Measurements from ENCODE around the gene MEF2C. TPM values are rescaled to one million over a fixed set of nuclear protein-coding genes. Genes with fewer than 3 reads are reported as not detected.

MEF2C gene
- total and polyA plus RNA-seq, 2 experiments from 2014 or later, result 0.97 to 1.6 TPM

- Histone ChIP-seq H4K20me1 (replicated peaks; ENCODE audit: insufficient read depth) (no peaks in the 10 kb centered on the region), H3K36me3 (ENCODE audit: insufficient read depth) (no peaks in the 10 kb centered on the region), H3K27ac (ENCODE audit: low read depth) (no peak overlapping the region), H3K4me3 (no peak overlapping the region), H3K79me2 (replicated peaks; ENCODE audit: insufficient read depth) (no peaks in the 10 kb centered on the region), H3K4me2 (no peak overlapping the region), H3F3A (replicated peaks; ENCODE audit: low read depth) (no peaks in the 10 kb centered on the region), H2AFZ (no peak overlapping the region), H3K4me1 (ENCODE audit: insufficient read depth) (no peaks in the 10 kb centered on the region), H3K27me3 (ENCODE audit: insufficient read depth) (no peaks in the 10 kb centered on the region), H3K9me2 (ENCODE audit: insufficient read depth) (no peaks in the 10 kb centered on the region)
- no peak overlapping the region for H3K4me3 Mint-ChIP-seq
- no peaks in the 10 kb centered on the region for H3K27me3 Mint-ChIP-seq (ENCODE audit: insufficient read depth, low read depth, poor library complexity)
- H3K9me3 Mint-ChIP-seq, result no peaks in the 10 kb centered on the region
- TF ChIP-seq STAT1 (IDR thresholded peaks at IDR 0.05; ENCODE audit: unreplicated experiment) (no peak), EZH2 (IDR thresholded peaks at IDR 0.05; ENCODE audit: low read depth, unreplicated experiment) (no peak), ETS1 (IDR thresholded peaks at IDR 0.05) (no peak), ZNF331 (CRISPR knock-in tag; IDR thresholded peaks at IDR 0.05; ENCODE audit: low read depth) (no peak), JUNB (IDR thresholded peaks at IDR 0.05; ENCODE audit: unreplicated experiment) (no peak)
- TF ChIP-seq, protein P1, sequence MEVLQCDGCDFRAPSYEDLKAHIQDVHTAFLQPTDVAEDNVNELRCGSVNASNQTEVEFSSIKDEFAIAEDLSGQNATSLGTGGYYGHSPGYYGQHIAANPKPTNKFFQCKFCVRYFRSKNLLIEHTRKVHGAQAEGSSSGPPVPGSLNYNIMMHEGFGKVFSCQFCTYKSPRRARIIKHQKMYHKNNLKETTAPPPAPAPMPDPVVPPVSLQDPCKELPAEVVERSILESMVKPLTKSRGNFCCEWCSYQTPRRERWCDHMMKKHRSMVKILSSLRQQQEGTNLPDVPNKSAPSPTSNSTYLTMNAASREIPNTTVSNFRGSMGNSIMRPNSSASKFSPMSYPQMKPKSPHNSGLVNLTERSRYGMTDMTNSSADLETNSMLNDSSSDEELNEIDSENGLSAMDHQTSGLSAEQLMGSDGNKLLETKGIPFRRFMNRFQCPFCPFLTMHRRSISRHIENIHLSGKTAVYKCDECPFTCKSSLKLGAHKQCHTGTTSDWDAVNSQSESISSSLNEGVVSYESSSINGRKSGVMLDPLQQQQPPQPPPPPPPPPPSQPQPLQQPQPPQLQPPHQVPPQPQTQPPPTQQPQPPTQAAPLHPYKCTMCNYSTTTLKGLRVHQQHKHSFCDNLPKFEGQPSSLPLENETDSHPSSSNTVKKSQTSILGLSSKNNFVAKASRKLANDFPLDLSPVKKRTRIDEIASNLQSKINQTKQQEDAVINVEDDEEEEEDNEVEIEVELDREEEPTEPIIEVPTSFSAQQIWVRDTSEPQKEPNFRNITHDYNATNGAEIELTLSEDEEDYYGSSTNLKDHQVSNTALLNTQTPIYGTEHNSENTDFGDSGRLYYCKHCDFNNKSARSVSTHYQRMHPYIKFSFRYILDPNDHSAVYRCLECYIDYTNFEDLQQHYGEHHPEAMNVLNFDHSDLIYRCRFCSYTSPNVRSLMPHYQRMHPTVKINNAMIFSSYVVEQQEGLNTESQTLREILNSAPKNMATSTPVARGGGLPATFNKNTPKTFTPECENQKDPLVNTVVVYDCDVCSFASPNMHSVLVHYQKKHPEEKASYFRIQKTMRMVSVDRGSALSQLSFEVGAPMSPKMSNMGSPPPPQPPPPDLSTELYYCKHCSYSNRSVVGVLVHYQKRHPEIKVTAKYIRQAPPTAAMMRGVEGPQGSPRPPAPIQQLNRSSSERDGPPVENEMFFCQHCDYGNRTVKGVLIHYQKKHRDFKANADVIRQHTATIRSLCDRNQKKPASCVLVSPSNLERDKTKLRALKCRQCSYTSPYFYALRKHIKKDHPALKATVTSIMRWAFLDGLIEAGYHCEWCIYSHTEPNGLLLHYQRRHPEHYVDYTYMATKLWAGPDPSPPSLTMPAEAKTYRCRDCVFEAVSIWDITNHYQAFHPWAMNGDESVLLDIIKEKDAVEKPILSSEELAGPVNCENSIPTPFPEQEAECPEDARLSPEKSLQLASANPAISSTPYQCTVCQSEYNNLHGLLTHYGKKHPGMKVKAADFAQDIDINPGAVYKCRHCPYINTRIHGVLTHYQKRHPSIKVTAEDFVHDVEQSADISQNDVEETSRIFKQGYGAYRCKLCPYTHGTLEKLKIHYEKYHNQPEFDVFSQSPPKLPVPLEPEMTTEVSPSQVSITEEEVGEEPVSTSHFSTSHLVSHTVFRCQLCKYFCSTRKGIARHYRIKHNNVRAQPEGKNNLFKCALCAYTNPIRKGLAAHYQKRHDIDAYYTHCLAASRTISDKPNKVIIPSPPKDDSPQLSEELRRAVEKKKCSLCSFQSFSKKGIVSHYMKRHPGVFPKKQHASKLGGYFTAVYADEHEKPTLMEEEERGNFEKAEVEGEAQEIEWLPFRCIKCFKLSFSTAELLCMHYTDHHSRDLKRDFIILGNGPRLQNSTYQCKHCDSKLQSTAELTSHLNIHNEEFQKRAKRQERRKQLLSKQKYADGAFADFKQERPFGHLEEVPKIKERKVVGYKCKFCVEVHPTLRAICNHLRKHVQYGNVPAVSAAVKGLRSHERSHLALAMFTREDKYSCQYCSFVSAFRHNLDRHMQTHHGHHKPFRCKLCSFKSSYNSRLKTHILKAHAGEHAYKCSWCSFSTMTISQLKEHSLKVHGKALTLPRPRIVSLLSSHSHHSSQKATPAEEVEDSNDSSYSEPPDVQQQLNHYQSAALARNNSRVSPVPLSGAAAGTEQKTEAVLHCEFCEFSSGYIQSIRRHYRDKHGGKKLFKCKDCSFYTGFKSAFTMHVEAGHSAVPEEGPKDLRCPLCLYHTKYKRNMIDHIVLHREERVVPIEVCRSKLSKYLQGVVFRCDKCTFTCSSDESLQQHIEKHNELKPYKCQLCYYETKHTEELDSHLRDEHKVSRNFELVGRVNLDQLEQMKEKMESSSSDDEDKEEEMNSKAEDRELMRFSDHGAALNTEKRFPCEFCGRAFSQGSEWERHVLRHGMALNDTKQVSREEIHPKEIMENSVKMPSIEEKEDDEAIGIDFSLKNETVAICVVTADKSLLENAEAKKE (CRISPR knock-in tag; IDR thresholded peaks at IDR 0.05), result no peak
- TF ChIP-seq, protein P2, sequence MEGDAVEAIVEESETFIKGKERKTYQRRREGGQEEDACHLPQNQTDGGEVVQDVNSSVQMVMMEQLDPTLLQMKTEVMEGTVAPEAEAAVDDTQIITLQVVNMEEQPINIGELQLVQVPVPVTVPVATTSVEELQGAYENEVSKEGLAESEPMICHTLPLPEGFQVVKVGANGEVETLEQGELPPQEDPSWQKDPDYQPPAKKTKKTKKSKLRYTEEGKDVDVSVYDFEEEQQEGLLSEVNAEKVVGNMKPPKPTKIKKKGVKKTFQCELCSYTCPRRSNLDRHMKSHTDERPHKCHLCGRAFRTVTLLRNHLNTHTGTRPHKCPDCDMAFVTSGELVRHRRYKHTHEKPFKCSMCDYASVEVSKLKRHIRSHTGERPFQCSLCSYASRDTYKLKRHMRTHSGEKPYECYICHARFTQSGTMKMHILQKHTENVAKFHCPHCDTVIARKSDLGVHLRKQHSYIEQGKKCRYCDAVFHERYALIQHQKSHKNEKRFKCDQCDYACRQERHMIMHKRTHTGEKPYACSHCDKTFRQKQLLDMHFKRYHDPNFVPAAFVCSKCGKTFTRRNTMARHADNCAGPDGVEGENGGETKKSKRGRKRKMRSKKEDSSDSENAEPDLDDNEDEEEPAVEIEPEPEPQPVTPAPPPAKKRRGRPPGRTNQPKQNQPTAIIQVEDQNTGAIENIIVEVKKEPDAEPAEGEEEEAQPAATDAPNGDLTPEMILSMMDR (conservative IDR thresholded peaks at IDR 0.05; ENCODE audit: low read depth in 2 of 2), result no peak
- ATAC-seq (no peak), DNase-seq (ENCODE audit: low spot score) (no peak)
- peaks cover 5% of the 10 kb centered on the region; the same call in 1 of the 3 replicates for H3K4me1 Mint-ChIP-seq
- no peaks in the 10 kb centered on the region for H3K36me3 Mint-ChIP-seq (ENCODE audit: low read depth)
- no peak overlapping the region for H3K27ac Mint-ChIP-seq
These were observed 78.5 kb downstream of the MEF2C start for GRCh38 chr5:88804444-88804843.
